Osteoblast (primary cell): ENCODE results near the gene RFX8. TPM values are rescaled to one million over a fixed set of nuclear protein-coding genes. Genes with fewer than 3 reads are reported as not detected.
A peak's percentile ranks its signal among the peaks of the same experiment; 100 is the strongest.

Source experiments
- DNase-seq: peaks from one replicate; pipeline ENCODE4 v3.0.0; 2011; ENCODE audit warnings: low spot score, mixed read lengths; ENCODE audit not compliant: insufficient read length; ENCODE audit errors: missing footprints
- H2AFZ ChIP-seq: 2 replicates; pipeline ENCODE4 v1.6.0; 2011; ENCODE audit warnings: mild to moderate bottlenecking, low read length
- H3K27ac ChIP-seq: 2 replicates; pipeline ENCODE4 v1.5.1; 2011; ENCODE audit warnings: mild to moderate bottlenecking, low read depth, low read length, moderate library complexity
- H3K27me3 ChIP-seq: 2 replicates; pipeline ENCODE4 v1.6.0; 2012; ENCODE audit warnings: mild to moderate bottlenecking, control low read depth, inconsistent platforms, low read length, moderate library complexity; ENCODE audit not compliant: insufficient read depth
- H3K36me3 ChIP-seq: 2 replicates; pipeline ENCODE4 v1.5.1; 2011; ENCODE audit warnings: mild to moderate bottlenecking, low read length, control low read depth, moderate library complexity; ENCODE audit not compliant: insufficient read depth
- H3K4me1 ChIP-seq: 2 replicates; pipeline ENCODE4 v1.5.1; 2011; ENCODE audit warnings: mild to moderate bottlenecking, low read length, control low read depth, moderate library complexity; ENCODE audit not compliant: insufficient read depth
- H3K4me2 ChIP-seq: 2 replicates; pipeline ENCODE4 v1.6.0; 2011; ENCODE audit warnings: mild to moderate bottlenecking, low read length; ENCODE audit not compliant: insufficient read depth
- H3K4me3 ChIP-seq: fragments of 200-600 bp; sonication (generic); 3 replicates; pipeline ENCODE4 v1.5.1; 2012; ENCODE audit warnings: mild to moderate bottlenecking, low read length, inconsistent platforms; ENCODE audit not compliant: insufficient read depth
- H3K79me2 ChIP-seq: 2 replicates; pipeline ENCODE4 v1.6.0; 2012; ENCODE audit warnings: mild to moderate bottlenecking, low read length, control low read depth, inconsistent platforms; ENCODE audit not compliant: insufficient read depth
- H3K9me3 ChIP-seq: 2 replicates; pipeline ENCODE4 v1.5.1; 2011; ENCODE audit warnings: low read depth, low read length, control low read depth
- H4K20me1 ChIP-seq: 2 replicates; pipeline ENCODE4 v1.6.0; 2012; ENCODE audit warnings: mild to moderate bottlenecking, low read length, control low read depth; ENCODE audit not compliant: insufficient read depth
- CTCF ChIP-seq: IDR thresholded peaks from 2 replicates; pipeline ENCODE4 v1.5.1; 2011; ENCODE audit warnings: mild to moderate bottlenecking, low read depth, low read length, moderate library complexity; ENCODE audit errors: extremely low read depth
- total RNA-seq: library from RNA; depleted of rRNA; stranded (reverse); fragments of >200 nt; gene quantifications from 2 replicates; pipeline ENCODE4 v1.2.3, GENCODE V29; 2012

The RFX8 gene
- total RNA-seq, 1 donor, result 7.6 TPM

GRCh38 chr2:101399021-101399799 lies 75.7 kb downstream of the RFX8 start:
- no peaks in the 10 kb centered on the region for H3K9me3 ChIP-seq
- no peak overlapping the region for H2AFZ ChIP-seq
- H3K4me3 ChIP-seq, result no peak overlapping the region
- H4K20me1 ChIP-seq, result no peaks in the 10 kb centered on the region
- no peak overlapping the region for H3K4me2 ChIP-seq
- TF ChIP-seq CTCF, result no peak
- DNase-seq, result no peak
- no peaks in the 10 kb centered on the region for H3K27me3 ChIP-seq
- H3K4me1 ChIP-seq, result peaks cover 17% of the 10 kb centered on the region
- H3K79me2 ChIP-seq, result no peaks in the 10 kb centered on the region
- H3K27ac ChIP-seq, result no peak overlapping the region
- H3K36me3 ChIP-seq, result peaks cover 5% of the 10 kb centered on the region

- Histone ChIP-seq H2AFZ (peak overlapping the region; percentile 47), H3K36me3 (peaks cover 5% of the 10 kb centered on the region), H3K4me3 (no peak overlapping the region), H3K79me2 (no peaks in the 10 kb centered on the region), H3K27ac (no peak overlapping the region), H3K4me2 (no peak overlapping the region), H3K27me3 (no peaks in the 10 kb centered on the region), H3K4me1 (peaks cover 17% of the 10 kb centered on the region), H4K20me1 (no peaks in the 10 kb centered on the region), H3K9me3 (no peaks in the 10 kb centered on the region)
- no peak for DNase-seq
- no peak for TF ChIP-seq CTCF
These were observed 76.6 kb downstream of the RFX8 start for GRCh38 chr2:101398116-101398821.

GRCh38 chr2:101396316-101396717 lies 78.6 kb downstream of the RFX8 start:
- Histone ChIP-seq H3K4me2 (peak overlapping the region; percentile 42), H3K4me3 (peak overlapping the region; percentile 3), H3K4me1 (peaks cover 17% of the 10 kb centered on the region), H2AFZ (peak overlapping the region; percentile 55), H3K9me3 (no peaks in the 10 kb centered on the region), H3K36me3 (no peaks in the 10 kb centered on the region), H3K27ac (peak overlapping the region; percentile 85), H3K79me2 (no peaks in the 10 kb centered on the region), H4K20me1 (no peaks in the 10 kb centered on the region), H3K27me3 (no peaks in the 10 kb centered on the region)
- TF ChIP-seq CTCF, result no peak
- DNase-seq, result peak; percentile 93
